MM.1S (cell line): Measurements from ENCODE around the gene ZNF184.

Experiments
- DNase-seq: peaks from one replicate; pipeline ENCODE4 v3.0.0-alpha.2; 2015
- H2AFZ ChIP-seq: fragments of 300-600 bp; sonication (generic); 2 replicates; pipeline ENCODE4 v1.6.0; 2016; ENCODE audit warnings: antibody characterized with exemption, low read length
- H3F3A ChIP-seq: fragments of 300-600 bp; sonication (generic); 2 replicates; pipeline ENCODE4 v1.6.1; 2016; ENCODE audit warnings: mild to moderate bottlenecking, antibody characterized with exemption, low read length, moderate library complexity, mixed read lengths; ENCODE audit not compliant: insufficient read depth
- H3K27ac ChIP-seq: fragments of 300-600 bp; sonication (generic); 2 replicates; pipeline ENCODE4 v1.5.1; 2016; ENCODE audit warnings: mild to moderate bottlenecking, low read length
- H3K27me3 ChIP-seq: fragments of 300-600 bp; sonication (generic); replicated peaks from 2 replicates; pipeline ENCODE4 v1.6.0; 2016; ENCODE audit warnings: low read length; ENCODE audit not compliant: insufficient read depth
- H3K36me3 ChIP-seq: fragments of 300-600 bp; sonication (generic); replicated peaks from 2 replicates; pipeline ENCODE4 v1.6.1; 2016; ENCODE audit warnings: mild to moderate bottlenecking, low read length, mixed read lengths; ENCODE audit not compliant: insufficient read depth
- H3K4me1 ChIP-seq: fragments of 300-600 bp; sonication (generic); 2 replicates; pipeline ENCODE4 v1.6.1; 2016; ENCODE audit warnings: low read length, mixed read lengths
- H3K4me2 ChIP-seq: fragments of 300-600 bp; sonication (generic); 2 replicates; pipeline ENCODE4 v1.6.0; 2016; ENCODE audit warnings: low read depth, low read length
- H3K4me3 ChIP-seq: fragments of 300-600 bp; sonication (generic); 2 replicates; pipeline ENCODE4 v1.5.1; 2016; ENCODE audit warnings: low read length, mixed read lengths
- H3K79me2 ChIP-seq: fragments of 300-600 bp; sonication (generic); 2 replicates; pipeline ENCODE4 v1.6.1; 2016; ENCODE audit warnings: mixed run types, low read length, mixed read lengths
- H3K9ac ChIP-seq: fragments of 300-600 bp; sonication (generic); 2 replicates; pipeline ENCODE4 v1.6.1; 2016; ENCODE audit warnings: low read length, mixed read lengths
- H3K9me2 ChIP-seq: fragments of 300-600 bp; sonication (generic); replicated peaks from 2 replicates; pipeline ENCODE4 v1.6.1; 2016; ENCODE audit warnings: mild to moderate bottlenecking, low read length, mixed read lengths; ENCODE audit not compliant: insufficient read depth
- H3K9me3 ChIP-seq: fragments of 300-600 bp; sonication (generic); replicated peaks from 2 replicates; pipeline ENCODE4 v1.6.1; 2016; ENCODE audit warnings: mild to moderate bottlenecking, low read length, mixed read lengths; ENCODE audit not compliant: insufficient read depth
- H4K20me1 ChIP-seq: fragments of 300-600 bp; sonication (generic); 2 replicates; pipeline ENCODE4 v1.6.1; 2016; ENCODE audit warnings: mild to moderate bottlenecking, low read length, moderate library complexity, mixed read lengths; ENCODE audit not compliant: insufficient read depth
- CTCF ChIP-seq: fragments of 300-600 bp; sonication (generic); IDR thresholded peaks from 2 replicates; pipeline ENCODE4 v1.5.1; 2016; ENCODE audit warnings: antibody characterized with exemption, low read length, mixed read lengths
- EZH2 ChIP-seq: fragments of 300-600 bp; sonication (generic); optimal IDR thresholded peaks from 2 replicates; pipeline ENCODE3; 2017; ENCODE audit warnings: low read depth, mild to moderate bottlenecking, antibody characterized with exemption, low read length, mixed read lengths
- EZH2phosphoT487 ChIP-seq: fragments of 300-600 bp; sonication (generic); IDR thresholded peaks from 2 replicates; pipeline ENCODE4 v1.6.1; 2018; ENCODE audit warnings: antibody characterized with exemption, low read length

Gene ZNF184

GRCh38 chr6:27414996-27415395 is 57.9 kb downstream of the ZNF184 start:
- no peak overlapping the region for H3K4me3 ChIP-seq
- H3K4me1 ChIP-seq = no peaks in the 10 kb centered on the region
- no peak for DNase-seq
- no peaks in the 10 kb centered on the region for H3K79me2 ChIP-seq
- no peaks in the 10 kb centered on the region for H3K9me3 ChIP-seq
- TF ChIP-seq CTCF (no peak), EZH2phosphoT487 (no peak), EZH2 (no peak)
- H3K27ac ChIP-seq = no peak overlapping the region
- H3K9me2 ChIP-seq = no peaks in the 10 kb centered on the region
- no peak overlapping the region for H2AFZ ChIP-seq
- H4K20me1 ChIP-seq = no peaks in the 10 kb centered on the region
- no peaks in the 10 kb centered on the region for H3F3A ChIP-seq
- no peak overlapping the region for H3K9ac ChIP-seq
- H3K36me3 ChIP-seq = no peaks in the 10 kb centered on the region
- H3K4me2 ChIP-seq = no peak overlapping the region
- no peaks in the 10 kb centered on the region for H3K27me3 ChIP-seq

- no peak overlapping the region for H2AFZ ChIP-seq
- no peaks in the 10 kb centered on the region for H3K36me3 ChIP-seq
- no peak for TF ChIP-seq EZH2
These were observed 58.6 kb downstream of the ZNF184 start for GRCh38 chr6:27414300-27414699.

GRCh38 chr6:27407153-27407814 is 65.6 kb downstream of the ZNF184 start:
- H4K20me1 ChIP-seq = no peaks in the 10 kb centered on the region
- no peak overlapping the region for H3K27ac ChIP-seq
- no peaks in the 10 kb centered on the region for H3K27me3 ChIP-seq
- H3K9me2 ChIP-seq = no peaks in the 10 kb centered on the region
- H3K36me3 ChIP-seq = no peaks in the 10 kb centered on the region
- DNase-seq = no peak
- H3K9me3 ChIP-seq = no peaks in the 10 kb centered on the region
- no peak overlapping the region for H2AFZ ChIP-seq
- no peaks in the 10 kb centered on the region for H3F3A ChIP-seq
- no peak overlapping the region for H3K9ac ChIP-seq
- no peak overlapping the region for H3K4me2 ChIP-seq
- no peak for TF ChIP-seq CTCF
- no peak for TF ChIP-seq EZH2phosphoT487
- no peak for TF ChIP-seq EZH2
- H3K79me2 ChIP-seq = no peaks in the 10 kb centered on the region
- H3K4me3 ChIP-seq = no peak overlapping the region
- H3K4me1 ChIP-seq = no peaks in the 10 kb centered on the region

More at GRCh38 chr6:27414300-27414699, 58.6 kb downstream of the ZNF184 start:
- DNase-seq = no peak
- Histone ChIP-seq H3K27me3 (no peaks in the 10 kb centered on the region), H3K4me2 (no peak overlapping the region), H4K20me1 (no peaks in the 10 kb centered on the region), H3K9me3 (no peaks in the 10 kb centered on the region), H3K4me3 (no peak overlapping the region), H3K79me2 (no peaks in the 10 kb centered on the region), H3K9me2 (no peaks in the 10 kb centered on the region), H3K27ac (no peak overlapping the region), H3F3A (no peaks in the 10 kb centered on the region), H3K4me1 (no peaks in the 10 kb centered on the region), H3K9ac (no peak overlapping the region)

- TF ChIP-seq EZH2 = no peak
- no peak for TF ChIP-seq CTCF
- no peak for TF ChIP-seq EZH2phosphoT487
- H3K36me3 ChIP-seq = no peaks in the 10 kb centered on the region
- H3K27me3 ChIP-seq = no peaks in the 10 kb centered on the region
- H4K20me1 ChIP-seq = no peaks in the 10 kb centered on the region
- no peak overlapping the region for H3K9ac ChIP-seq
- H3F3A ChIP-seq = no peaks in the 10 kb centered on the region
- no peak for DNase-seq
- no peaks in the 10 kb centered on the region for H3K79me2 ChIP-seq
- no peak overlapping the region for H3K27ac ChIP-seq
- no peaks in the 10 kb centered on the region for H3K9me3 ChIP-seq
- no peaks in the 10 kb centered on the region for H3K9me2 ChIP-seq
- no peaks in the 10 kb centered on the region for H3K4me1 ChIP-seq
- no peak overlapping the region for H3K4me2 ChIP-seq
- H3K4me3 ChIP-seq = no peak overlapping the region
- H2AFZ ChIP-seq = no peak overlapping the region
These were observed 66.8 kb downstream of the ZNF184 start for GRCh38 chr6:27406085-27406484.
